ENCODE measurements around the gene ACVR1B. TPM values are rescaled to one million over a fixed set of nuclear protein-coding genes. Genes with fewer than 3 reads are reported as not detected.
A peak's percentile ranks its signal among the peaks of the same experiment; 100 is the strongest.

The ACVR1B gene
- total and polyA plus RNA-seq, 2 of the 8 experiments (the other 6 are each of a cell fraction or from before 2014, with no cell fraction given), result 16.0 to 19.2 TPM

- no peaks in the 10 kb centered on the region for H3K9me3 ChIP-seq (ENCODE audit: insufficient read depth in 2 of 2, low read depth in 1 of 2, low read length in 1 of 2)
- peak overlapping the region; percentile 73 to 95 (median 90) for H3K4me3 ChIP-seq (ENCODE audit: extremely low read depth in 1 of 4, insufficient read depth in 2 of 4, low read depth in 3 of 4, low read length in 4 of 4)
- peak overlapping the region; percentile 91 to 99 for H3K4me2 ChIP-seq (ENCODE audit: insufficient read depth in 1 of 2, low read depth in 2 of 2, low read length in 2 of 2)
- no peak overlapping the region for H3K14ac ChIP-seq (ENCODE audit: insufficient read length)
- H4K5ac ChIP-seq (ENCODE audit: insufficient read length, low read depth, low read length), result no peak overlapping the region
- 0 out of 2 replicates have a peak overlapping the region, but pooled peaks have one; percentile 0 for H2AFZ ChIP-seq (ENCODE audit: low read length)
- no peak overlapping the region for H2BK5ac ChIP-seq (ENCODE audit: low read depth, low read length)
- peak overlapping the region; percentile 52; the same call in 1 of the 2 replicates for H3K27ac ChIP-seq (ENCODE audit: low read depth, low read length)
- H2BK12ac ChIP-seq (ENCODE audit: low read depth, low read length), result no peak overlapping the region
- H2BK20ac ChIP-seq (ENCODE audit: low read length), result no peak overlapping the region
- H3K27me3 ChIP-seq (replicated peaks in 1 of 4; ENCODE audit: control insufficient read depth in 3 of 4, extremely low read depth in 1 of 4, insufficient read depth in 3 of 4, low read length in 3 of 4), result peaks cover 7 to 47% (median 34%) of the 10 kb centered on the region in 4 experiments
- no peak overlapping the region; the same call in 1 of the 2 replicates for H2AK5ac ChIP-seq (ENCODE audit: low read depth, low read length)
- peaks cover 5 to 8% of the 10 kb centered on the region in 2 experiments for H4K20me1 ChIP-seq (replicated peaks in 1 of 2; ENCODE audit: control insufficient read depth in 1 of 2, insufficient read depth in 2 of 2, low read length in 2 of 2)
- H3K18ac ChIP-seq (ENCODE audit: extremely low read depth, low read length), result peak overlapping the region; percentile 1; the same call in 1 of the 2 replicates
- FAIRE-seq, result no peak
- H4K8ac ChIP-seq (ENCODE audit: extremely low read depth, insufficient read depth, low read length), result peak overlapping the region; percentile 97; the same call in 1 of the 2 replicates
- H2BK120ac ChIP-seq (replicated peaks; ENCODE audit: low read depth, low read length), result no peak overlapping the region
- POLR2A ChIA-PET (ENCODE audit: partially characterized antibody), result interaction anchor here (0.6 to 1.5 kb wide), 7 partner anchors 15 to 47 kb away, joined by 3 to 4 read pairs (median 3); no protein-coding TSS in a partner anchor
- peaks cover 0 to 3% (median 2%) of the 10 kb centered on the region in 4 experiments; a peak in 6 of 7 replicates for H3K4me1 ChIP-seq (replicated peaks in 1 of 4; ENCODE audit: control insufficient read depth in 3 of 4, insufficient read depth in 4 of 4, low read length in 3 of 4)
- CTCF ChIA-PET (ENCODE audit: partially characterized antibody), result interaction anchor here (1.4 to 2.6 kb wide), 2 partner anchors 16 to 25 kb away, joined by 5 to 10 read pairs; no protein-coding TSS in a partner anchor
- peak overlapping the region; percentile 76 to 98 (median 92) for H3K9ac ChIP-seq (replicated peaks in 1 of 4; ENCODE audit: extremely low read depth in 1 of 4, low read depth in 3 of 4, low read length in 3 of 4)
- H2BK15ac ChIP-seq (ENCODE audit: low read length), result no peak overlapping the region
- H3K23me2 ChIP-seq (ENCODE audit: low read depth, low read length), result peaks cover 7% of the 10 kb centered on the region; the same call in 1 of the 2 replicates
- H3K79me1 ChIP-seq (ENCODE audit: low read depth, low read length), result peaks cover 2% of the 10 kb centered on the region; the same call in 1 of the 2 replicates
- H3K4ac ChIP-seq (replicated peaks; ENCODE audit: insufficient read length, low read depth, low read length), result no peak overlapping the region
- H3K23ac ChIP-seq (ENCODE audit: insufficient read length), result peak overlapping the region; percentile 3
- WGBS, 2 experiments (ENCODE audit: extremely low coverage in 1 of 2, insufficient coverage in 1 of 2, insufficient read length in 1 of 2, insufficient replicate concordance in 2 of 2, low coverage in 1 of 2, low lambda C conversion rate in 2 of 2, missing lambda C conversion rate in 1 of 2), result 2% methylated on average over 33 of the region's 50 CpGs; no CpG with 5 or more reads in 1 of the 2 experiments
- peak in 1 of 2 experiments; percentile 68 for DNase-seq (ENCODE audit: low read depth in 1 of 2, low spot score in 2 of 2)
- H3K36me3 ChIP-seq (ENCODE audit: control insufficient read depth in 2 of 4, insufficient read depth in 4 of 4, low read length in 3 of 4), result no peaks in the 10 kb centered on the region
- H3K56ac ChIP-seq (replicated peaks; ENCODE audit: insufficient read length, low read depth, low read length), result no peak overlapping the region
- H4K91ac ChIP-seq (replicated peaks; ENCODE audit: insufficient read length, low read length), result no peak overlapping the region
- peaks cover 0 to 40% of the 10 kb centered on the region in 2 experiments; a peak in 2 of 4 replicates for H3K79me2 ChIP-seq (ENCODE audit: control insufficient read depth in 1 of 2, insufficient read depth in 2 of 2, low read length in 2 of 2)
- TF ChIP-seq SP1 (IDR thresholded peaks at IDR 0.05; ENCODE audit: low read depth, low read length), result 0 out of 2 replicates have a peak, but pooled peaks have one; percentile 17
- no peak for TF ChIP-seq BRCA1 (IDR thresholded peaks at IDR 0.05; ENCODE audit: low read depth, low read length)
- TF ChIP-seq GABPA (IDR thresholded peaks at IDR 0.05; ENCODE audit: borderline replicate concordance, insufficient read depth, low read length), result no peak
- no peak for TF ChIP-seq CHD1 (IDR thresholded peaks at IDR 0.05; ENCODE audit: low read depth, low read length)
- TF ChIP-seq CHD2 (IDR thresholded peaks at IDR 0.05; ENCODE audit: low read length), result no peak
- no peak for TF ChIP-seq YY1 (IDR thresholded peaks at IDR 0.05; ENCODE audit: low read depth, low read length)
- TF ChIP-seq KDM4A (IDR thresholded peaks at IDR 0.05; ENCODE audit: low read depth, low read length, severe bottlenecking), result peak; percentile 66
- TF ChIP-seq JUND (IDR thresholded peaks at IDR 0.05; ENCODE audit: low read length), result no peak
- TF ChIP-seq TBP (IDR thresholded peaks at IDR 0.05; ENCODE audit: low read depth, low read length), result no peak
- no peak for TF ChIP-seq RAD21 (IDR thresholded peaks at IDR 0.05 in 1 of 2, conservative IDR thresholded peaks at IDR 0.05 in 1 of 2; ENCODE audit: low read depth in 2 of 2, low read length in 2 of 2)
- no peak for TF ChIP-seq CTBP2 (IDR thresholded peaks at IDR 0.05; ENCODE audit: borderline replicate concordance, insufficient read depth, insufficient read length, low read length)
Observed at GRCh38 chr12:51951843-51952722, 584 bp downstream of the ACVR1B start.
